Activated CD4-positive, CD25-positive, alpha-beta regulatory T cell (primary cell): ENCODE results near the gene PLA2G2A.
"Not testable (repeated sequence)": the region's sequence is repeated elsewhere in the genome, so short reads cannot be mapped to it uniquely, and the experiment has no call there.

Experiments used
- DNase-seq, 4 experiments: peaks; one replicate each; lab custom pipeline; 2025; lab: John Stamatoyannopoulos, UW

Gene PLA2G2A

DNA sequence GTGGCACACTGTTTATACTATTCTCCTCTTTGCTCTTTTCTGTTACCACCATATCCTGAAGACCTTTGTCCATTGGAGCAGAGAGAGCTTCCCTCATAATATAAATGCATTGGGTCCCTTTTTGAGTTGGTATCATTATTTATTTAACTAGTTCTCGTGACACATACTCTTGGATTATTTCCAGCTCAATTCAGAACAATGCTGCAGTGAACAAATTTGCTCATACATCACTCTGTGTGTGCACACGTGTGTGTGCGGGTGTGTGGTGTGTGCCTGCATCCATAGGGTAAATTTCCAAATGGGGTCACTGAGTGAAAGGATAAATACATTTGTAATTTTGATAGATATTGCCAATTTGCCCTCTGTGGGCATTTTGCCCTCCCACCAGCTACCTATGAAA lies 5.8 kb downstream of the PLA2G2A start:
- DNase-seq, result no peak

DNA sequence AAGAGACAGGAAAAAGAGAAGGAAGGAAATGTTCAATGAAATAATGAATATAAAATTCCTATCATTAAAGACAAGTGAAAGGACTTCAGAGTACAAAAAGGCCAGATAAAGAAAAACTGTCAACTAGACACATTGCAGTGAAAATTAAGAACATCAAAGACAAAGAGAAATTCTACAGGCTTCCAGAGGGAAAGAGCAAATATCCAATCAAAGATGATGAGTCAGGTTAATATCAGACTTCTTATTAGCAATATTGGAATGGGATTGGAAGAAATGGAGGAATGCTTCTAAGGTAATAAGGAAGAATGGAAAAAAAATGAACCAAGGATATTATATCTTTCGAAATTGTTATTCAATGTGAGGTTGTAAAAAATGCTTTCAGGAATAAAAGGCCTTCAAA lies 7.8 kb downstream of the PLA2G2A start:
- no peak for DNase-seq

DNA sequence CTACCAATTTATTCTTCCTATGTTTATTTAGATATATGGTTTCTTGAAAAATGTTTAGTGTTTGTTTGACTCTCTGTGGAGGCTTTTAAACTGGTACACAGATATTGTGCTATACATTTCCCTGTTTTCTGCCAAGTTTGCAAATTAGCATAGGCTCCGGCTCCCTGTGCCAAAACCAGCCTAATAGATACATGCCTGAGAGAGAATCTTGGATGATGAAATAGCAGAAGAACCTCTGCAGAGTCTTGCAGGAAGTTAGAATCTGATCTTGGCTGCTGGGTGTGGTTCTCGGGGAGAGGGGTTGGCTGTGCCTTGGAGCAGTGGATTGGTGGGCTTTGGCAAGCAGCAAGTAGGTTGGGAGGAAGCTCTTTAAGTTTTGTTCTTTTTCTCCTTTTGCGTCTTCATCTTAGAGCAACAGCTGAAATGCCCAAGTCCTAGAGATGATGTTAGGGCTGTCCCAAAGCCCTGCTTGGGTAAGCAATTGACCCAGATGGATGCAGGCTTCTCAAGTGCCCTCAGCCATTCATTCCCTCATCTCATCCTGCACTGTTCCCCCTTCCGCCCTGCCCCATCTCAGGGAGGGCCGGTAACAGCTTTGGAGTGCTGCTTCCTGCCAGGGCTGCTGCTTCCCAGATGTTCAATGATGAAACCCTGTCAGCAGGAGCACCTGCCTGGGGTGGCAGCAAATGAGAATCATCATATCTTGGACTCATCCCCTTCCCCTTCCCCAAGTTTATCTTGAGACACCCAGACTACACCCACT lies 9.3 kb downstream of the PLA2G2A start:
- DNase-seq, result no peak

DNA sequence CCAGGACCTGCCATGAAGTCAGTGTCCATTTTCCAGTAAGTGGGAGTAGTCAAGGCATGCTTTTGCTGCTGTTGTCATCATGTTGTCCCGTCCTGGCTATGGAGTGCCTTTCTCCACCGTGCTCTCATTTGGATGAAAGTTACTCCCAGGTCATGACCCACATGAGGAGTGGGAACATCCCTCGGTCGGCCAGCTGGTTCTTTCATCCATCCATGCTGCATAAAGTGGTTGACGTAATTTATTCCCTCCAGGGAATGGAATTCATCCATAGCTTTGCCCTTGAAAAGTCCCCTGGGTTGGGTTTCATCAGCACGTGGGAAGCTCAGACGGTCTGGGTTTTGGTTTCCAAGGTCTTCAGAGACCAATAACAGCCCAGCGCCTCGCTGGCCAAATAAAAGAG lies 11.6 kb downstream of the PLA2G2A start:
- DNase-seq, result no peak

DNA sequence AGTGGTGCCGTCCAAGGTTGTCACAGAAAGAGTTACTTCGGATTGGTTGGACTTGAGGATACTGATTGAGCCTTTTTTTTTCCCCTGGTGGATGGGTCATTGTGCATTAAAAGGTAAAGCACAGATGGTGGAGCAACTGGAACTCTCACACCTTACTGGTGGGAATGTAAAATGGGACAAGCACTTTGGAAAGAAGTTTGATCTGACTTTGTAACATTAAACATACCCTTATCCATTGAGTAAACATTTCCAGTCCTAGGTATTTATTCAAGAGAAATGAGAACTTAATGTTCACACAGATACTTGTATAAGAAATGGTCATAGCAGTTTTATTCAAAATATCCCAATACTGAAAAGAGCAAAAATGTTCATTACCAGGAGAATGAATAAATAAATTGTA lies 14.9 kb downstream of the PLA2G2A start:
- DNase-seq, result no peak

DNA sequence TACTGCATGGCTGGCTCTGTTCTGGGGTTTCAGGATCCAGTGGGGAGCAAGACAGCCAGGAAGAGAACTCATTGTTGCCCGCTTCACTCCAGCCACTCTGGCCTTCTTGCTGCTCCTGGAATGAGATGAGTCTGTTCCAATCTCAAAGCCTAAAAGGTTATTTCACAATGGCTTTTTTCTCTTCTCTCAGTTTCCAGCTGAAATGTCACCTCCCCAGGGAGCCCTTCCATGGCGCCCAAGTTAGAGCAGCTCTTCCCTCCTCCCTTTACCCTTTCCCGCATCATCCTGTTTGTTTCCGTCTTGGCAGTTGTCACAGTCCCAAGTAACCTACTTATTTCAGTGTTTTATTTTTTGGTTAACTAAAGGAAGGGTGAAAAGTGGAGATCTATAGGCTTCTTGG lies 15.8 kb downstream of the PLA2G2A start:
- DNase-seq, result no peak

DNA sequence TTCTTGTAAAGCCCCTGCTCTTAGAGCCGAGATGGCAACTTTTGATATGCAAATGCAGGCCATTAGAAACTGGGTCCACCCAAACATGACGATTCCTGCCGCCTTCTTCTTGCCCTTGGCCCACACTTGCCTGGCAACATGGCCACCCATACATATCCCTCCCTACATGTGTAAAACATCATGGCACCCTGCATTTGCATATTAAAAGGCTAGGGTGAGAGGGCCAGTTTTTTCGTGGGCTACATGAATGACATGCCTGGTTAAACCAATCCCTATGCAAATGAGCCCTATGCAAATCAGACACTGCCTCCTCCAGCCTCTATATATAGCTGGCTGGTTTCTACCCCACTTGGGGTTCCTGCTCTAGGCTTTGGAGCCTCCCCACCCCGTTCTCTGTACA lies 18.8 kb downstream of the PLA2G2A start:
- no peak for DNase-seq

DNA sequence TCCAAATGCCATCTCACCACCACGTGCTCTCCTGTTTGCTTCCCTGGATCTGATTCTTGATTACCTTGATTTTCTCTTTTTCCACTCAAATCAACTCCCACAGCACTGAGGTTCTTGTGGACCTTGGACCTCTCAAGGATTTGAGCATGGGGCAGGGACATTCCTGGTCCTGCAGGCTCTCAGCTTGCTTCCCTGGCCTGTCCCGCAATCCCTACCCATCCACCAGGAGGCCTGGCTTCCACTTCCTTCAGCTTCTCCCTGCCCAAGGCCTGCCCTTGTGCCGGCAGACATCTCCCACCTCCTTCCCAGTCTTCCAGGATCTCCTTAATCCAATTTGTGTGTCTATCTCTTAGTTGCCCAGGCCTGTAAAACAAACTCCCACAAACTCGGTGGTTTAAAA lies 21.6 kb downstream of the PLA2G2A start:
- DNase-seq, result no peak

DNA sequence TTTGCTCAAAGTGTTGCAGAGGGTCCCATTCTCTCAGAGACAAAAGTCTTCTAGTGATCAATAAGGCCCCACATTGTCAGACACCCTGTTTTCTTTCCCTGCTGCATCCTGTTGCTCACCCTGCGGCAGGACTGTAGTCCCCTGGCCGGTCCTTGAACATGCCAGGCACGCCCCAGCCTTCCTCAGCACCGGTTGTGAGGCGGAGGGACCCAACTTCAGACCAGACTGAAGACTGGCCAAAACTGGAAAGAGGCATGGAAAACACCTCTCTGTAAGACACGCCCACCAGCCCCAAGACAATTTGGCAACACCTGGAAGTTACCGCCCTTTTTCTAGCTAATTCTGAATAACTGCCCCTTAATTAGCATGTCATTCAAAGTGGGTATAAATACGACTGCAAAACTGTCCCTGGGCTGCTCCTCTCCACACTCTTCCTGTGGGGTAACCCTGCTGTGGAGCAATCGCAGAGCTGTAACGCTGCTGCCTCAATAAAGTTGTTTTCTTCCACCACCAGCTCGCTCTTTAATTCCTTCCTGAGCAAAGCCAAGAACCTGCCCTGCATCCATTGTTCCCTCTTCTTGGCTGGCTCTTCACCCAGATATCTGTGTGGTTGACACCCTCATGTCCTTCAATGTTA lies 23.8 kb downstream of the PLA2G2A start:
- no peak for DNase-seq

DNA sequence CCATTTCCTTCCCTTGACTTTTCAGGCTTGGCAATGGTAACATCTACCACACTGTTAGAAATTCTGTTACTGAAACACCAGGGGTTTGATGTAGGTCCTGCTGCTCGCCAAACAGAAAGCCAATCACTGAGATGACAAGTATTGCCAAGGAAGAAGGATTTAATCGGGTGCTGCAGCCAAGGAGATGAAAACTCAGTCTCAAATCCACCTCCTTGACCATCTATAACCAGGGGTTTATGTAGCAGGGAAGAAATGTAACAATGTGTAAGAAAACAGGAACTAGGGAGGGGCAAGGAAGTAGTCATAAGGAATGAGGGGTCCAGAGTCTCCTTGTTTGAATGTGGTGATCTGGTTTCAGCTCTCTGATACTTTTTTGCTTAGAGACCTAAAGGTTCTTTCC lies 25.4 kb downstream of the PLA2G2A start:
- DNase-seq, result no peak

DNA sequence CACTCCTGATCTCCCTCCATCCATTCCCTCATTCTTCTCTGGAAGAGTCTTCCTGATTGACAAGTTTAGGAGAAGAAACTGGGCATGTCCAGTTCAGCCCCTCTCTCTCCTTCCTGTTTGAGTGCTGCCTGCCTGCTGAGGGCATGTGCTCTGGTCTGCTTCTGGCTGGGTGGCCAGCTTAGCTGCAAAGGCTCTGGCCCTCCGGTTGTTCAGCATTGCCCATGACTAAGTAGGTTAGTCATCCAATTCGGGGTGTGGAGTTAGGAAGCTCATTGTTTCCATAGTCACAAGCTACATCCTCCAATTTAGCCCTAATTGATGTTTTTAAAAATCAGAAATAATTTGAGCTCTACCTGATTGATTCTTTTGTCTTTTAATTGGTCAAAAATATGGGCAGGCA lies 30.4 kb downstream of the PLA2G2A start:
- DNase-seq, result no peak

DNA sequence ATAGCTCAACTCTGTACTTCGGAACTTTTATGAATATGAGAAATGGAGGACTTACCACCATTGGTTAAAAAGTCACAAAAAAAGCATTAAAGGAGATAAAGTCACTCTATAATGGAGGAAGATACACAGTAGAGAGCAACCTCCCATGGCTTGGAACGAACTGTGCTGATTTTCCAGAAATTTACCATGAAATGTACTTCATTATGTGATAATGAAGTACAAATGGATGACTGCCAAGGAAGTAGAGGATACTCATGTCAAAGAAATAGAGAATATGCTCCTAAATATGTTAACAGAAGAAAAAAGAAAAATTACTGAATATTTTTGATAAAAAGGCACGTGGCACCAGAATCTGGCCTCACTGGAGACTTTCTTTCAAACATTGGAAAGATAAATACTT lies 32.4 kb downstream of the PLA2G2A start:
- no peak for DNase-seq

DNA sequence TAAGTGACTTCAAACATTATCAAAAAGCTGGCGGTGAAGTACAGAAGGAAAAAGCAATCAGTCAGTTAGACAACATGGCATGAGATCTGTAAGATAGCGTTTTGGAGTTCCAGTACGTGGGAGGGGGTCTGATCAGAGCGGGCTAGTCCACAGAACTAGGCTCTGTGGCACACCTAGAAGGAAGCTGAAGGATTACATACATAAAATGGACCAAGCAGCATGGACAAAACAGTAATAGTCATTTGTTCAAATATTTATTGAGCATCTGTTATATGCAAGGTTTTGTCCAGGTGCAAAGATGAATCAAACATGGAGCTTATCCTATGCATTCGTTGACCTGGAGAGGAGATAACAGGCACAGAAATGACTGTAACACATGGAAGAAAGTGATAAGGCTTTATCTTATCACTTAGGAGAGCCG lies 33.1 kb downstream of the PLA2G2A start:
- no peak for DNase-seq

DNA sequence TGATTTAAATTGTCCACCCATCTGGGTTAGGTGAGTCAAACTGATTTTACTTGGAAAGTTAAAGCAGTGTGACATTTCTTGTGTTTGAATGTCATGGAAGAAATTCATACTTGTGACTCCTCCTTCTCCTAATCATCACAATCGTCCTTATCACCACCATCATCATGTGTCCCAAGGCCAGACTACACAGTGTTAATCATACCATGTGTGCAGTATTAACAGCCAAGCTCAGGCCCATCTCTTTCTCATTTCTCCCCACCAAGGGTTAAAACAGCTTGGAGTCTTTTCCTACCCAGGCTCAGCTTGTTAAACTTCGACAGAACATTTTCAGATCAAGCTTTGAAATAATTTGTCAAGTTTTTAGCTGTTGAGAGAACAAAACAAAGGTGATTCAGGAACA lies 33.5 kb downstream of the PLA2G2A start:
- no peak for DNase-seq

DNA sequence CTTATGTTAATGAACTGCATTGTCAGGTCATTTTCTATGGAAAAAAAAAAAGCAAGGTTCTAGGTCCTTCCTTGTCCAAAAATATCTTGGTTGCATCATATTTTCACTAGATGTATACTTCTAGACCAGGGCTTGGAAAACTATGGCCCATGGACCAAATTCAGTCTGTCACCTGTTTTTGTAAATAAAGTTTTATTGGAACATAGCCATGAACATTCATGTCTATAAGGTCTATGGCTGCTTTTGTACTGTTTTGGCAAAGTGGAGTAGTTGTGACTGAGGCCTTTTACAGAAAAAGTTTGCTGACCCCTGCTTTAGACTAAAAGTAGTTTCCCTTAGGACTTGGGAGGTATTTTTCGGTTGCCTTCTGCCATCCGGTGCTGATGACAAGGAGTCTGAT lies 36.8 kb downstream of the PLA2G2A start:
- no peak for DNase-seq

DNA sequence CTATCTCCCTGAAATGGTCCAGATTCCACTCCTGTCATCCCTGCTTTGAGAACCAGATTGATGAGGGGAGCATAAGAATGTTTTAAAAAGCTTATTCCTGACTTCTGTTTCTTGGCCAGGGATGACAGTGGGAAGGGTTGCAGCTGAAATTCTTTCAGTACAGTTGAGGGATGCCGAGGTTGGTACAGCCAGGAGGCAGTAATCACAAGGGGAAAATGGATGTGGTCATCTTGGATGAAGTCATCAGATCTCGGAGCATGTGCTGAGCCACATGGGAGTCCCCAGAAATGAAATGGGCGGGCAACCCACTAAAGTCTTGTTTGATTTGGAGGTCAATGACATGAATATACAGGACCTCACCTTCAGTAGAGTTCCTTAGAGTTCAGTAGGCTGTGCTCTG lies 37.3 kb downstream of the PLA2G2A start:
- DNase-seq, result no peak

DNA sequence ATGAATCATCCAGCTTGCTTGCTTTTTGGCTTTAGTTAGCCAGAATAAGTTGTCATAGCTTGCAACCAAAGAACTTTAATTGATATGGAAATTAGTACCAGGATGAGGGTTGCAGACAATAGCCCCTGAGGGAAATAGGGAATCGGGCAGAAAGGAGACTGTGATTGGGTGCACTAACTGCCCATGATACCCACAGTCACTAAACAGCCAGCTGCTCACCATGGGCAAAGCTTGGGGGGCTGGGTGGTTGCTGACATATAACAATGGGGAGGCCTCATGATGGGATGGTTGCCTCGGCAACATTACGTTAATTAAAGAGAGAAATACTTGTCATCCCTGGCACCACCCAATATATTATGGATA lies 38.2 kb downstream of the PLA2G2A start:
- no peak for DNase-seq

DNA sequence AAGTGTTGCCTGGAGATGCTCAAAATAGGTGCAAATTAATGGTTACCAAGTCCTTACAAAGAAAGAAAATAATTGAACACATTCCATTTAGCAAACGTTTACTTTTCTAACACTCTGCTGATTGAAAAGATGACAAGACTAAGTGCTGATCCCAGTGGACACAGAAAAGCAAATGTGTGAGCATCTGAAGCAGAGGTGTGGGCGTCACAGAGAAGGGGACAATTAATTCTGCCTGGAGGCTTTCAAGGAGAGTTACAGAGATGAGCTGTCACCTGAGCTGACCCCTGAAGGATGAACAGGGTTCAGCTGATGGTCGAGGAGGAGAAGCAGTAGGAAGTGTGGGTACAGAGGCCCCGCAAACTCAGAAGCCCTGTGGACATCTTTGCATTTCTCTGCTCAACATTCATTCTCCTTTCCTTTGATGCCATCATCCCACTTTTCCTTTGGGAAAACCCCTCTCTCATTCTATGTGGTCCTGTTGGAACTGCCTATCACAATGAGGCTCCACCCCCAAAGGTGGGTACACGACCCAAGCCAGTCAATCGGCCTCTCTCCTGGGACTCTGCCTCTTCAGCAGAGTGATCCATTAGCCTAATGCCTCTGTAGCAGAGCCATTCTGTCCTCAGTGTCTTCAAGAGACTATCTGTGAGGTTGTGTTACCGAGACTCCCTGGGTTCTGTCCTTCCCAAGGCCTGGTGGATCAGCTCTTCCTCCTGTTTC lies 38.8 kb downstream of the PLA2G2A start:
- no peak for DNase-seq

DNA sequence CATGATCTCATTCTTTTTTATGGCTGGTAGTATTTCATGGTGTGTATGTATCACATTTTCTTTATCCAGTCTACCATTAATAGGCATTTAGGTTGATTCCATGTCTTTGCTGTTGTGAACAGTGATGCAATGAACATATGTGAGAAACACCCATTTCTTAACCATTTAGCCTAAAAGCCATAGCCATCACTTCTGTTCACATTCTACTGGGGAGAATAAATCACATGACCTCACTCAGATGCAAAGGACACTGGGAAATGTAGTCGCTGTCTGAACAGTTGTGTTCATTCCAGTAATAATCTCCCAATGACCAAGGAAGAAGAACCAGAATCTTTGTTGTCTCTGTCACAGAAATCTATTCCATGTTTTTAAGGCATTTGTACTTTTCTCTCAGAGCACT lies 40.9 kb downstream of the PLA2G2A start:
- DNase-seq, result no peak

DNA sequence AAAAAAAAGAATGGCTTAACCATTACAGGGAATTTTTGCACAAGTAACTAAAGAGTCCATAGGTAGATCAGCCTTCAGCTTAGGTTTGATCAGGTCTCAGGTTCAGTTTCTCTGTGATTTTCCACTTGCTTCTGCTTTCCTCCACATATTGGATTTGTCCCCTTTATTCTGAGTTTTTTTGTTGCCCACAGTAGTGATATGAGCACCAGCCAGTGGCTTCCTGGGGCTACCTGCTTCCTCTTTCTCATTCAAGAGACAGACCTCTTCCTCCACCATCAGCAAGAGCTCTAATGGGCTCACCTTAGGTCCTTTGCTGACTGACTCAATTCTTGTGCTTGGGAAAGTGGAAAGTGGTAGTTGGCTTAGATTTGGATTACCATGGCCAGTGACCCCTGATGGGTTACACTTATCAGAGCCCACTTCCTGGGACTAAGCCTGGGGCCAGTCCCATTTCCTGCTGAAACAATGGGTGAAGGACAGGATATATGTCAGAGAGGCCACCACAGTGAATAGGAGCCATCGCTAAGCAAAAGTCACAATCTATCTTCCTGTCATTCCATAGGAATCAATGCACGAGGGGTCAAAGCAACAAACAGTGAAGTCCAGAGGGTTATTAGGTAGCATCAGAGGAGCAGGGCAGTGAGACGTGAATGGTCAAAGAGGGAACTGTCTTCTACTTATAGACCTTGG lies 43.2 kb downstream of the PLA2G2A start:
- no peak for DNase-seq

DNA sequence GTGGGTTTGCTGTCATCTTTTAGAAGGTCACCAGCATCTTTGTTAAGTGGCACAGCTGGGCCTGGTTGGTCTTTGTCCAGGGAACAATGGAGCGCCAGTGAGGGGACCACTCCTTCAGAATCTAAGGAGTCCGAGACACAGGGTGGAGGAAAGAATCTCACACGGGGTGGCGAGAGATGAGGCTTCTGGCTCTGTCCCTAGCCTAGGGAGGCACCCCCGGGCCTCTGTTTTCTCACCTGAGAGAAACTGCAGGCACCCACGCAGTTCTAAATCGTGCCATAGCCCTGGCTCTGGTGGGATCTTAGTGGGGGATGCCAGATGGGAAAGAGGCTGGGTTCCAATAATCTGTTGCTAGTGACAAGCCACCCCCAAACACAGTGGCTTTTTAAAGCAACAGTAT lies 45.1 kb downstream of the PLA2G2A start:
- no peak for DNase-seq

DNA sequence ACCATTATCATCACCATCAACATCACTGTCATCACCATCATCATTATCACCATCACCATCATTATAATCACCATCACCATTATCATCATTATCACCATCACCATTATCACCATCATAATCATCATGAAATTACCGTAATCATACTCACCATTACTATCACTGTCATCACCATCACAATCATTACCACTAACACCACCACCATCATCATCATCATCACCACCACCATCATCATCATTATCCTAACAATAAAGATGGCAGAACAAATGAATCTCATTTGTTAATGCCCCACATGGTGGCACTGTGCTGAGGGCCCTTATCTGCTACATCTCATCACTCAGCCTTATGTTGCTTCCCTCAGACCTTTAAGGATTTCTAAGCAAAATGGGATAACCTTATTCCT lies 46.6 kb downstream of the PLA2G2A start:
- no peak for DNase-seq

DNA sequence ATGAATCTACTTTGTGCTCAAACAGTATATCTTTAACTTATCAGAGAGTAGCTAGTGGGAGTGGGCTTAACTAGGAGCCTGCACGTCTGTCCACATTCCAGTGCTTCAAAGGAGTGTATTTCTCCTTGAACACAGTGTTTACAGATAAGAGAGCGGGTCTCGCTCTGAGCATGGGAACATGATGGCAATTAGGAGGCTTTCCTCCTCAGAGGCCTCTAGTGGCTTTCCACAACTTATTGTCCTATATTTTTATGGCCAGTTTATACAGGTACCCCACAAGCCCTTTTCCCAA lies 52.3 kb downstream of the PLA2G2A start:
- DNase-seq, result not testable (repeated sequence)
